HG03521 (cell line): ENCODE measurements around the gene SLC25A52.
"Not testable (repeated sequence)": the region's sequence is repeated elsewhere in the genome, so short reads cannot be mapped to it uniquely, and the experiment has no call there.

Experiments used
- ATAC-seq: cut with Tn5 transposase; IDR thresholded peaks from one replicate; pipeline ENCODE4 v1.9.1; 2021; ENCODE audit warnings: mild to moderate bottlenecking, moderate library complexity; ENCODE audit not compliant: unreplicated experiment

Gene SLC25A52, protein sequence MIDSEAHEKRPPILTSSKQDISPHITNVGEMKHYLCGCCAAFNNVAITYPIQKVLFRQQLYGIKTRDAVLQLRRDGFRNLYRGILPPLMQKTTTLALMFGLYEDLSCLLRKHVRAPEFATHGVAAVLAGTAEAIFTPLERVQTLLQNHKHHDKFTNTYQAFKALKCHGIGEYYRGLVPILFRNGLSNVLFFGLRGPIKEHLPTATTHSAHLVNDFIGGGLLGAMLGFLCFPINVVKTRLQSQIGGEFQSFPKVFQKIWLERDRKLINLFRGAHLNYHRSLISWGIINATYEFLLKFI

GRCh38 chr18:31760695-31761094 is at the start of gene SLC25A52:
TSS of gene SLC25A52 (minus strand) at chr18:31760880. CDS start at chr18:31760661, 219 bp downstream.
- ATAC-seq = no peak

DNA sequence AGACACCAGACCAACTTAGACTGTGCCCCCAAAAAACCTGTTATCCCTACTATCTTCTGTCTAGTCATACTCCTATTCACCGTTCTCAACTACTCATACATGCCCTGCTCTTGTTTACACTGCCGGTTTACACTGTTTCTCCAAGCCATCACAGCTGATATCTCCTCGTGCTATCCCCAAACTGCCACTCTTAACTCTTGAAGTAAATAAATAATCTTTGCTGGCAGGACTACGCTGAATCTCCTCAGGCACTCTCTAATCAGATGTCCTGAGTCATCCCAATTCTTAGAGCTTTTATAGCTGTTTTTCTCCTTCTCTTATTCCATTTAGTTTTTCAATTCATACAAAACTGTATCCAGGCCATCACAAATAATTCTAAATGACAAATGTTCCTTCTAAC is 48.4 kb upstream of the SLC25A52 start:
- not testable (repeated sequence) for ATAC-seq

- ATAC-seq = no peak
Measured at GRCh38 chr18:31801078-31801477, 40.4 kb upstream of the SLC25A52 start.

- ATAC-seq = not testable (repeated sequence)
Measured at GRCh38 chr18:31799257-31799656, 38.6 kb upstream of the SLC25A52 start.

DNA sequence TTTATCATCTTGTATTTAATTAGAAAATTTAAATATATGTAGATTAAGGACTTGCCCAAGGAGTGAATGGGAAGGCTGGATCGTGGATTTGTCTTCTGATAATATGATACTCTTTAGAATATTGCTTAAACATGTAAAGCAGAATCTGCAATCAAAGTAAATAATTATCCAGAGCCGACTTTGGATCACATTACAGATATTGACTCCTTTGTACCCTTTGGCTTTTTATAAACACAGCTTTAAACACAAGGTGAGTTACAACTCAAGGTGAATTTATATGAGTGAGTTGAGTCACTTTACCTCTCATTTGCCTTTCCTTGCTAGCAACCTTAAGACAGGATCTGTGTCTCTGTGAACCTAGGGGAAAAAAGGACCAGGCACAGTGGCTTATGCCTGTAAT is 37.7 kb upstream of the SLC25A52 start:
- ATAC-seq = no peak

- no peak for ATAC-seq
Measured at GRCh38 chr18:31795747-31796146, 35.1 kb upstream of the SLC25A52 start.

DNA sequence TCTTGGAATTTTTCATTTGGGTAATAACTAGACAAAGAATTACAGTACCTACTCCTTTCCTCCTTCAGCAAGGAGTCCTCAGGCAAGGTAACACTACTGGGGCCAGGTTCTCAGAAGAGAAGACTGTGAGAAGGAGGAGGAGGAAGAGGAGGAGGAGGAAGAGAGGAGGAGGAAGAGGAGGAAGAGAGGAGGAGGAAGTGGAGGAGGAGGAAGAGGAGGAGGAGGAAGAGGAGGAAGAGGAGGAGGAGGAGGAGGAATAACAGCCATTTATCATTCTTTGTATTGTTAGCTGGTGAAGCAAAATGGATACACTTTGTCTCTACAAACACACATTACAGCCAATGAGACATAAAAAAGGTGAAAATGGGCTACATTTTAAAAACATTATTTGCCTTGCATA is 32.9 kb upstream of the SLC25A52 start:
- ATAC-seq = no peak

- no peak for ATAC-seq
Measured at GRCh38 chr18:31792580-31792911, 31.9 kb upstream of the SLC25A52 start.

DNA sequence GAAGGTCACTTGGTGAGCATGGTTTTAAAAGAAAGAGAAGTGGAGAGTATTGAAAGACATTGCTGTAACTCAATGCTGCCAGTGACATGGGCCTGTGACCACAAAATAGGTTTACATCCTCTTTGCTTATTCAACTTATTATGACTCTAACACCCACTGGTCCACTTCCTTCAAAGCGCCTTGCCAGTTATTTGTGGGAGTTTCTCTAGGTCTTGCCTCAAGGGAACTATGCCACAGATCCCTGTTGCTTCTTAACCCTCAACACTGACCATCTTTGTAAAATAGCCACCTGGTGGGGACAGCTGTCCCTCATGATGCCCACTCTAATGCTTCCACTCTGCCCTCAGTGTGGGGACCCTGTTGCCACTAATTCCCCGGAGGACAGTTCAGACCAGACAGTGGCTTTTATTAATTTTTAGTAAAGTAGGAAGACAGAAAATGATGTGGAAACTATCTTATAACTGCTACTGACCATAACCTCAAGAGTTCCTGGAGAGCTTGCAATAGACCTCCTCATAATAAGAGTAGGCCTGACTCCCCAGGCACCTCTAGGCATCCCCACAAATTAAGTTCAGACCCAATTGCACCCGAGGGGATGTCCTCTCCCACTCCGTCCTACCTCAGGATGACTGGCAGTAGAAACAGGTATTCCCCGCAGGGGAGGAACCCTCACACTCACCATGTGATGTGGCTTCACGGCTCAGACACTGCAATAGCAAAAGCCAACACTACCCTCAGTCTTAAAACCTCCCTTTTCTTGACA is 31.3 kb upstream of the SLC25A52 start:
- peak; percentile 97 for ATAC-seq

DNA sequence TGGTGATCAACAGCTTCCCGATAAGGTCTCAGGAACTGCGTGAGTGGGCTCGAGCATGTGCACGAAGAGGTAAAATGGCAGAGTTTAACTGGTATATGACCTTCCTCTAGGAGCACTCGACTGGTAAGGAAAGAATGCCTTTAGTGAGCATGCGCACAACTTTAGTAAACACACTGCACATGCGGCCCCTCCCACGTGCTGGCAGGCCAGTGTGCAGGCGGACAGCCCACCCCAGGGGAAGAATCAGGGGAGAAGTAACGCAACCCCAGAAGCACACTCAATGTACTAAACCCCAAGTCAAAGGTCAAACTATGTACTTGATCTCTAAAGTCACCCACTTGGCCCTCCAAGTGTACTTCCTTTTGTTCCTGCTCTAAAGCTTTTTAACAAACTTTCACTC is 28.7 kb upstream of the SLC25A52 start:
- ATAC-seq = no peak

- ATAC-seq = no peak
Measured at GRCh38 chr18:31783059-31783458, 22.4 kb upstream of the SLC25A52 start.

- ATAC-seq = no peak
Measured at GRCh38 chr18:31778391-31778950, 17.8 kb upstream of the SLC25A52 start.

GRCh38 chr18:31776093-31776492 is 15.4 kb upstream of the SLC25A52 start:
- ATAC-seq = no peak

DNA sequence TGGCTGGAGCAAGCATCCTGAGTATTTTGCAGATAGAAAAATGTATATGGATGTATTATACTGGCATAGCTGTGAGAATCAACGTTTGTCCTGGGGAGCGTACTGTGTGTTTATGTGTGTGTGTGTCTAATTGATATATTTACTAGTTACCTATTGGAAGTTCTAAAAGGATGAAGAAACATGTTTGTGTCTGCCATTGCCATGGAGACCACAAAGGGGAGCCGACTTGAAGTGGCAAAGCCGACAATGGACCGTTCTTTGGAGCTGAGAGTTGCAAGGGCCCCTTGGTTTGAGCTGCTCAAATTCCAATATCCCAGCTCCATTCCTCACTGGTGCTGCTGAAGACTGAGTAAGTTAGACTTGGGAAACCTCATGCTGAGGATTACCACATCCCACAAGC is 14.3 kb upstream of the SLC25A52 start:
- peak; percentile 11 for ATAC-seq

GRCh38 chr18:31774477-31774785 is 13.8 kb upstream of the SLC25A52 start:
- ATAC-seq = peak; percentile 74

GRCh38 chr18:31773774-31774476 is 13.2 kb upstream of the SLC25A52 start:
- peak; percentile 21 for ATAC-seq

GRCh38 chr18:31772699-31773098 is 12.0 kb upstream of the SLC25A52 start:
- ATAC-seq = no peak

DNA sequence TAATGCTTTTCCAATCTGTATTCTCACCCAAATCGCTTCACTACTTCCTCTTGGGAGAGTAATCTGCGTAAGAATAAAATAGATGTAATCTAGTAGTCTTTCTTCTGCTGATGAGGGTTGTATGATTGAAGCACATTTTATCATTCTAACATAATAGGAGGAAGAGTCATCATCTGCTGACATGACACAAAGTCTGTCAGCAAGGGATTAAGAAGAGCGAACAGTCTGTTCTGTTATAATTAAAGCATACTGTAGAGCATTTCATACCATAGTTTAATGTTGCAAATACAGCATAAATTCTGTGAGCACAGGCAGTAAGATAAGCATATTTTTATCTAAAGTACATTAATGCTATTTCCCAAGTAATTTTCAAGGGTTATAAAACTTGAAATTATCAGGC is 10.4 kb downstream of the SLC25A52 start:
- no peak for ATAC-seq

- ATAC-seq = no peak
Measured at GRCh38 chr18:31746396-31746795, 14.3 kb downstream of the SLC25A52 start.

- no peak for ATAC-seq
Measured at GRCh38 chr18:31744321-31745067, 16.2 kb downstream of the SLC25A52 start.

DNA sequence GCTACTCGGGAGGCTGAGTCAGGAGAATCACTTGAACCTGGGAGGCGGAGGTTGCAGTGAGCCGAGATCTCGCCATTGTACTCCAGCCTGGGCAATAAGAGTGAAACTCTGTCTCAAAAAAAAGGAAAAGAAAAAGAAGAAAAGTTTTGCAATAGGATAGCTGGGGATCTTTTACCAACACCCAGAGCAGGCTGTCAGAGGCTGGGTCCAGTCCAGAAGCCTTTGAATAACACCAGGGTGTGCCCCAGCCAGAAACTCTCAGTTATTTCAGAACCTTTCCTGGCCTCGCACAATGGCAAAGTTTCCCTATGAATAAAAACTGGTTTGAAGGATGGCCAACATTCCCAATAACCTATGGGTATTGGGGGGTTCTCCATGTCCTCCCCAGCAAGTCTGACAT is 17.1 kb downstream of the SLC25A52 start:
- ATAC-seq = not testable (repeated sequence)
